Measurements from ENCODE around the gene HINT1.
"Not testable (repeated sequence)": the region's sequence is repeated elsewhere in the genome, so short reads cannot be mapped to it uniquely, and the experiment has no call there.

Gene HINT1

DNA sequence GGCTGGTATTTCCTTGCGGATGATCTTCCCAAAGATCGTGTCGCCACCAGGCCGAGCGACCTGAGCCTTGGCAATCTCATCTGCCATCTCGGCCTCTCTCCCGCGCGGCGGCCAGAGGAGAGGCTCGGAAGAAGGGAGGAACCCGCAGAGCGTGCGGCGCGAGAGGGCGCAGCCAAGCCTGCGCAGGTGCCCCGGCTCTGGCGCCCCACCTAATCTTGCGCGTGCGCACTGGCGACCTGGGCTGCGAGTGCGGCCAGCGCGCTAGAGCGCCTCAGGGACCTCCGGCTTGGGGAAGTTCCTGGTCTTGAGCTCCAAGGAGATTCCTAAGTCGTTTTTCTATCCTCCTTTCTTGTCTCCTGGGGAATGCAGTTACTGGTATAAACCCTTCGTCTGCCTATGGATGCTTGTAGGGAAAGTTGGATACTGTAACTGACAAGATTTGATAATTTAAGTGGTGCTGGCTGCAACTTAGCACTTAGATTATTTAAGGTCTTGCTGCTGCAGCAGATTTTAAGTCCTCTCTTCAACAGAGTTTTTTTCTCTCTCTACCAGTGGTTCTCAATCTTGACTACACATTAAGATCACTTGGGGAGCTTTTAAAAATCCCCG is at the start of gene HINT1:
Gene HINT1 (minus strand): TSS at position 138 of the 609 bp plus-strand sequence. CDS start 51 bp downstream, at position 87.
- peak; percentile 88 to 91 for DNase-seq (ENCODE audit: low read depth in 2 of 2)

DNA sequence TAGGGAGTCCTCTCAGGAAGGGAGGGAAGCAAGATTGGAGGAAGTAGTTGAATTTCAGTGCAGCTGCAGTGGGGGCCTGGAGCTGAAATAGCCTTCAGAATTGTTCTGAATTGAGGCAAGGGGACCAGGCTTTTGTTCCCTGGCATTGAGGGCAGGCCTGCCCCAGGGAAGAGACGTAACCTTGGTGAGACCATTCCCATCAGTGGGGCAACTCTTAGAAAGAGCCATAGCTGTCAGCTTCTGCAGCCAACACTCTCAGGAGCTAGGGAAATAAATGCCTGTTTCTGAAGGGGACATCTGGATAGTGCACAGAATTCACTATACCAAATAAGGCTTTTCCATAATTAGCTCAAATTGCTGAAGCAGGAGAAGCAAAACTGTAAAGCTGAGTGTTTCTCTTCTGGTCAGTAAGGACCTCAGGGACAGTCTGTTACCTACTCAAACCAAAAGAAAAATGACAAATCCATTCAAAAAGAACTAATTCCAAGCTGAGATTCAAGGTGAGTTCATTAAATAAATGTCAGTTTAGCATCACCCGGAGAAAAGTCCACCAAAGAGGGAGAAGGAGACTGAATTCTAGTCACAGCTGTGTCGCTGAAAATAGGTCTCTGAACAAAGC is 49.7 kb upstream of the HINT1 start:
- no peak for DNase-seq (ENCODE audit: low read depth in 2 of 2)

DNA sequence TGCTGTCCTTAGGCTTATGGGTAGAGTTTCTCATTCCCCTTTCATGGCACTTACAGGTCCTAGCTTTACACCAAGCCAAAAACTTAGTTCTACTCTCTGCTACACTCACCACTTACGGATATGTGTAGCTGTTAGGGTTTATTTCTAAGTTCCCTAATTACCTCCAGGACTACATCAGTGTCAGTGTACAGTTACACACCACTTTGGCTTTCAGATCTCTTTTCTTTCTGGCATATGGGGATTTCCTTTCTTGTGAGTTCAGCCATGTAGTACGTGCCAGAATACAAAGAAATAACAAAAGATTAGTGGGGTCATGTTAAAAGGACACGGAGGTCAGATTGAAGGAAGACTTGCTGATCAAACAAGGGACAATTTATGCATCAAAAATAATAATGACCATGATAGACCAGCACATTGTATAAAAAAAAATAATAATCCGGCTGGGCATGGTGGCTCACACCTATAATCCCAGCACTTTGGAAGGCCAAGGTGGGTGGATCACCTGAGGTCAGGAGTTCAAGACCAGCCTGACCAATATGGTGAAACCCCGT is 47.5 kb upstream of the HINT1 start:
- DNase-seq (ENCODE audit: low read depth in 2 of 2), result no peak

DNA sequence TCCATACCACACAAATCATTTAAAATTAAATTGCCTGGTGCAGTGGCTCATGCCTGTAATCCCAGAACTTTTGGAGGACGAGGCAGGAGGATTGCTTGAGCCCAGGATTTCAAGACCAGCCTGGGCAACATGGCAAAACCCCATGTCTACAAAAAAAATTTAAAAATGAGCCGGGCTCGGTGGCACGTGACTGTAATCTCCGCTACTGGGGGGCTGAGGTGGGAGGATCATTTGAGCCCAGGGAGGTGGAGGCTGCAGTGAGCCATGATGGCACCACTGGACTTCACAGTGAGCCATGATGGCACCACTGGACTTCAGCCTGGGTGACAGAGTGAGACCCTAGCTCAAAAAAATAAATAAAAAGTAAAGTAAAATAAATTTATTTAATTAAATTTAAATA is 46.6 kb upstream of the HINT1 start:
- DNase-seq (ENCODE audit: low read depth in 2 of 2), result no peak

DNA sequence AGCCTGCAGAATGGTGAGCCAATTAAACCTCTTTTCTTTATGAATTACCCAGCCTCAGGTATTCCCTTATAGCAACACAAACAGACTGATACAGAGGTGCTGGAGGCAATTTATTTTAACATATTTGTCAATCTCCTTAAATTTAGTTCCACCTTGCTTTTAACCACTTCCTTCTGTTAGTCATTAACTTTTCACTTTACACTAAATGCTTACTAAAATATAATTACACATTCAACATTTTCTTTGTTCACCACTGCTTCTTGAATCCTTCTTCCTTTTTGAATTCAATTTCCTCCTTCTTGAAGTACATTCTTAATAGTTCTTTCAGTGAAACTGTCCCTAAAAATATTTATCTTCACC is 45.1 kb upstream of the HINT1 start:
- DNase-seq (ENCODE audit: low read depth in 2 of 2), result no peak

DNA sequence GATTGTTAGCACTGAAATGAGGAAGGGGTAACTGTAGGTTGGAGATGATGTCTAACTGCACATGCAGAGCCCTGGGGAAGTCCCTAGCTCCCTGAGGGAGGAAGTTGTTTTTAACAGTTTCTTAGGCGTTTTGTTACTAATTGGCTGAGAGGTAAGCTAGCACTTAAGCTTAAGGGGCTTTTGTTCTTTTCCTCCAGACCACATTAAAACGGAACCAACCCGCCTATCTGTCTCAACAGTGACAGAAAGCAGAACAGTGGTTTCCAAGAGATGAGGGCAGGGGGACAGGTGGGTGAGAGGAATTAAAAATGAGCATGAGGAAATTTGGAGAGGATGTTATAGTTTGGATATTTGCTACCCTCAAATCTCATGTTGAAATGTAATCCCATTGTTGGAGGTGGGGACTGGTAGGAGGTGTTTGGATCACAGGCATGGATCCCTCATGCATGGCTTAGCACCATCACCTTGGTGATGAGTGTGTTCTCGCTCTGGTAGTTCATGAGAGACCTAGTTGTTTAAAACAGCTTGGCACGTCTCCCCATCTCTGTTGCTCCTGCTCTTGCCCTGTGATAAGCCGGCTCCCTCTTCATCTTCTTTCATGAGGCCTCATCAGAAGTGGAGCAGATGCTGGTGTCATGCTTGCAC is 44.6 kb upstream of the HINT1 start:
- no peak for DNase-seq (ENCODE audit: low read depth in 2 of 2)

DNA sequence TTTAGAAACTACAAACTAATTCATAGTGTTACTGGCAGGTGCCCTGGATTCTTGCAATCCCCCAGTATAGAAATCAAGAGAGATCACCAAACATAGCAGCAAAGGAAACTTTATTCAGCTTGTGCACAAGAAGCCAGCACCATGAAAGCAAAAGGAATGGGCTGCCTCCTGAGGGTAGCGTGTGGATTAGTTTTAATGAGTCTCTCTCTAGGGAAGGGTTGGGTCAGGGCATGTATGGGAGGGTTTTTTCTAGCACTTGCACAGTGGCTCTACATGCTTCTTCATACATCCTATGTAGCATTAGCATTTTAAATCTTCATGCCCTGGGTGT is 44.1 kb upstream of the HINT1 start:
- no peak for DNase-seq (ENCODE audit: low read depth in 2 of 2)

DNA sequence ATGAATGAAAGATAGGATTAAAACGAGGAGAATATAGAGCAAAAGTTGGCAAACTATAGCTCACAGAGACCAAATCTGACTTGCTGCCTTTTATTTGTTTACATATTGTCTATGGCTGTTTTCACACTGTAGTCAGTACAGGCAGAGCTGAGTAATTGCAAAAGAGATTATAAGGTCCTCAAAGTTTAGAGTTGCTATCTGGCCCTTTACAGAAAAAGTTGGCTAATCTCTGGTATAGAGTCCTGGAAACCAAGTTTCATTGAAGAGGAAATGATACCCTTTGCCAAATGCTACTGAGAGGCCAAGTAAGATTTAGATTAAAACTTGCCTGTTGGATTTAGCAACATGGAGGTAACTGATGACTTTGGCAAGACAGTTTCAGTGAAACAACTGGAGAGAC is 41.7 kb upstream of the HINT1 start:
- no peak for DNase-seq (ENCODE audit: low read depth in 2 of 2)

DNA sequence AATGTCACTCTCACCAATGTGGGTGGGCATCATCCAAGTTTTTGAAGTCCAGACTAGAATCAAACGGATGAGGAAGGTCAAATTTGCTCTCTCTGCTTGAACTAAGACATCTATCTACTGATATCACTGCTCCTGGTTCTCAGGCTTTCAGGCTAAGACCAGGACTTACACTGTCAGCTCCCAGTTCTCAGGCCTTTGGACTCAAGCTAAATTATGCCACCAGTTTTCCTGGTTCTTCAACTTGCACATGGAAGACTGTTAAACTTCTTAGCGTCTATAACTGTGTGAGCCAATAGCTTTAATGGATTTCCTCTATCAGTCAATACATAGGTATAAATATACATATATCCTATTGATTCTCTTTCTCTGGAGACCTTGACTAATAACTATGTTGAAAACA is 41.0 kb upstream of the HINT1 start:
- no peak for DNase-seq (ENCODE audit: low read depth in 2 of 2)

DNA sequence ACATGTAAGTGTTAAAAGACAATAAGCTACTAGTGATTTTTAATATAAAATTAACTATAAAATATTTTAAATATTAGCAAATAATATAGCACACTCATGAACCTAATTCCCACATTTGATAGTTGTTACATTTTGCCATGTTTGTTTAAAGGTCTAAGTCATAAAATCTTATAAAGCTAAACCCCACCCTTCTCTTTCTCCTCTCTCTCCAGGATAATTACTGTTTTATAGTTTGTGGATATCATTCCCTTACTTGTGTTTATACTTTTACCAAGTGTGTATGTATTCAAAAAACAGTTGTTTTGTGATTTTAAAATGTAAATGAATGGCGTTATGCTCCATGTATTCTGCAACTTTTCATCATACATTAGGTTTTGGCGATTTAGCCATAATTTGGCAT is 39.9 kb upstream of the HINT1 start:
- no peak for DNase-seq (ENCODE audit: low read depth in 2 of 2)

DNA sequence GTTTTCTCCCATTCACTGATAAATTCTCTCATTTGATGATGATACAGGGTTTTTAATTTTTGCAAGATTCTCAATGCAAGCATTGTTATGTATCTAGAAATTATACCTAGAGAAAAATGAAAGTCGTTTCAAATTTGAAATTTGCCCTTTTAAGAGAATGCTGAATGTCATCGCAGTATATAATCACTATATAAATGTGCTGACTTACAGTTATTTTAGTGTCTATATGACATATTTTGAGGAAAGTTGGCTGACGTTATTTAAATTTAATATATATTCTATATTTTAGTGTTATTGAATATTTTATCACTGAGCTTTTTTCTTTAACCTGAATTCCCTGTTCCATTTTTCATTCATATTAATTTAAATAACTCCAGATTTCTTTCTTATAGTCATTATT is 35.5 kb upstream of the HINT1 start:
- DNase-seq (ENCODE audit: low read depth in 2 of 2), result no peak

DNA sequence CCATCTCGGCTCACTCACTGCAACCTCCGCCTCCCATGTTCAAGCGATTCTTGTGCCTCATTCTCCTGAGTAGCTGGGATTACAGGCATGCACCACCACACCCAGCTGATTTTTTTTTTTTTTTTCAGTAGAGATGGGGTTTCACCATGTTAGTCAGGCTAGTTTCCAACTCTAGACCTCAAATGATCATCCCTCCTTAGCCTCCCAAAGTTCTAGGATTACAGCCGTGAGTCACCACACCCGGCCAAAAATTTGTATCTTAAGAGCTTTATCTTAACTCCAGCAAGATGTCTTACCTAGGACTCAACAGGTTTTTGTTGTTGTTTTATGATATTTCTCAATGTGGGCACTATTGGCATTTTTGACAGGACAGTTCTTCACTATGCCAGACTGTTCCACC is 33.6 kb upstream of the HINT1 start:
- DNase-seq (ENCODE audit: low read depth in 2 of 2), result no peak

DNA sequence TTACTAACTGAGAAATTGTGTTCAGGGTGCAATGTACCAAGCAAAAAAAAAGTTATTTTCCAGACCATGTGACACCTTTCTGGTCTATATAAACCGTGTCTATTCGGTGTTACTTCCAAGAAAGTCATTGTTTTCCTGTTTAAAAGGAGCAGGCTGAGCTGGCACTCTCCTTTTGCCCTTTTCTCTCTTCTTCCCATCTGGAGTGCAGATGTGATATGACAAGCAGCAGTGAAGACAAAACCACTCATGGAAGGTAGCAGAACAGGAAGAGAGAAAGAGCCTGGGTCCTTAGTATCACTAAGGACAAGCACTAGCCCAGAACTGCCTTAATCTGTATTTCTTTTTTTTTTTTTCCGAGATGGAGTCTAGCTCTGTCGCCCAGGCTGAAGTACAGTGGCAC is 31.3 kb upstream of the HINT1 start:
- DNase-seq (ENCODE audit: low read depth in 2 of 2), result no peak

DNA sequence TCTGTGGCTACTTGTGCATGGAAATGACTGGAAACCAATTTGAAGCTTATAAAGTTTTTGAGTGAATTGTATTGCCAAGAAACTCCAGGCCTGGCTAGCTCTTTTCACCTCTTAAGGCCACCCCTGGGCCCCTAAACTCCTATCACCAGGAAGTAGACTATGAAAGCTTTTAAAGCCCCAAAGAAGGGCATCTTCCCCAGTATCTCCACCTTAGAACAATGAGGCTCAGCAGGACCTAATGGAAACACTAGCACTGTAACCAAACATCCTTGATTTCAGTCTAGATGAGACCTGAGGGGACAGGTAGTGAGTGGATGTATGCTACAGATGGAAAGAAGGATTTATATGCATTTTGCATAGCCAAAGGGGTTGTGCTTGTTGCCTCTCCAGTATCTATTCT is 30.6 kb upstream of the HINT1 start:
- no peak for DNase-seq (ENCODE audit: low read depth in 2 of 2)

DNA sequence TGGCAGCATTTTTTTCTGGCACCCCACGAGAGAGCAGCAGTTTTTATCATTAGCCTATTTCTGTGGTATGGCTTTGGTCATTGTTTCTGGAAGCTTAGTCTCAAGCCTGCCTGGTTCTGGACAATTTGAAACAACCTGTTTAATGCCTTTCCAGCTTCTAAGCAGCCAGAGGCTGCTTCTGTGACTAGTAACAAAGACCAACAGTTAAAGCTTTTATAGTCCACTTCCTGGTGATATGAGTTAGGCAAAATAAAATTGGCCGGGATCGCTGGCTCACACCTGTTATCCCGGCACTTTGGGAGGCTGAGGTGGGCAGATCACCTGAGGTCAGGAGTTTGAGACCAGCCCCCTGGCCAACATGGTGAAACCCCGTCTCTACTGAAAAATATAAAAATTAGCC is 29.7 kb upstream of the HINT1 start:
- DNase-seq (ENCODE audit: low read depth in 2 of 2), result no peak

DNA sequence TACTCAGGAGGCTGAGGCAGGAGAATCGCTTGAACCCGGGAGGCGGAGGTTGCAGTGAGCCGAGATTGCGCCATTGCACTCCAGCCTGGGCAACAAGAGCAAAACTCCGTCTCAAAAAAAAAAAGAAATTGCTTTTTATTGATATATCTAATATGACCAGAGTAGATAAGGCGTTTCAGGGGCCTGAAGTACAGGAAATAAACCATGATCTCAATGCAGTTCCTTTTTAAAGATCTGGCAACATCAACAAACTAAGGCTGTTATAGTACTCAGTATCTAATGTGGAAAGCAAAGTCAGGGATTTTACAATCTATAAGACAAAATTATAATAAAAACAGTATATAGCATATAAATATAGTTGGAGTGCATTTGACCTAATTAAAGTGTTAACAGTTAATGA is 28.8 kb upstream of the HINT1 start:
- DNase-seq (ENCODE audit: low read depth in 2 of 2), result not testable (repeated sequence)

DNA sequence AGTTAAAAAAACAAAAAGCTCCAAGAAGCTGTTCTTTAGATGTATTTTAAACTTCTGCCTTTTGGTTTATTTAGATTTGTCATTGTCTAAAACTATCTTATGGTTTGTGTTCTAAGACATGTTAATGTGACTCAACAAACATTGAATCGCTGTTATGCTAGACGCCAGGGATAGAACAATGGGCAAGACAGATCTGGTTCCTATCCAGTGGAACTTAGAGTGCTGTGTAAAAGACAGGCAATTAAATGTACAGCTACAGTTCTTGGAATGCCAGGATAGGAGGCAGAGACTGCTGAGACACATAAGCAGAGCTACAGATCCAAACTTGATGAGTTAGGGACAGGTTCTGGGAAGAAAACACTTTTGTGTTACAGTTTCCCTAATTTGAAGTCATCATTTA is 28.1 kb upstream of the HINT1 start:
- DNase-seq (ENCODE audit: low read depth in 2 of 2), result no peak

DNA sequence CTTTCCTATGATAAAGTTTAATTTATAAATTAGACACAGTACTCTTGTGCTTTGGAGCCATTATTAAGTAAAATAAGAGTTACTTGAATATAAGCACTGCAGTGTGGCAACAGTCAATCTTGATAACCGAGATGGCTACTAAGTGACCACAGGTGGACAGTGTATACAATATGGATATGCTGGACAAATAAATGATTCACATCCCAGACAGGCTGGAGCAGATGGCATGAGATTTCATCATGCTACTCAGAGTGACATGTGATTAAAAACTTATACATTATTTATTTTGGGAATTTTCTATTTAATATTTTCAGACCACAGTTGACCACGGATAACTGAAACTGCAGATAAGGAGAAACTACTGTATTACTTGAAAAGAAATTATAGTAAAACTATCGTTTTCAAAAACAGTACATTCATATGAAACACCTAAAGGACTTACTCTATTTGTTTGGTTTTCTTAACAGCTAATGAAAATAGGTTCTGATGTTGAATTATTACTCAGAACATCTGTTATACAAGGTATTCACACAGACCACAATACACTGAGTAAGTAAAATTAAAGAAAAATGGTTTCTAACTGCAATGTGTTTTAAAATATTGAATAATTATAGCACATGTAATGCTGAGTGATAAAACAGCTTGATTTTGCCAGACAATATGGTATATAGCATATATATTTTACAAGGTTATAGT is 21.7 kb upstream of the HINT1 start:
- DNase-seq (ENCODE audit: low read depth in 2 of 2), result no peak

DNA sequence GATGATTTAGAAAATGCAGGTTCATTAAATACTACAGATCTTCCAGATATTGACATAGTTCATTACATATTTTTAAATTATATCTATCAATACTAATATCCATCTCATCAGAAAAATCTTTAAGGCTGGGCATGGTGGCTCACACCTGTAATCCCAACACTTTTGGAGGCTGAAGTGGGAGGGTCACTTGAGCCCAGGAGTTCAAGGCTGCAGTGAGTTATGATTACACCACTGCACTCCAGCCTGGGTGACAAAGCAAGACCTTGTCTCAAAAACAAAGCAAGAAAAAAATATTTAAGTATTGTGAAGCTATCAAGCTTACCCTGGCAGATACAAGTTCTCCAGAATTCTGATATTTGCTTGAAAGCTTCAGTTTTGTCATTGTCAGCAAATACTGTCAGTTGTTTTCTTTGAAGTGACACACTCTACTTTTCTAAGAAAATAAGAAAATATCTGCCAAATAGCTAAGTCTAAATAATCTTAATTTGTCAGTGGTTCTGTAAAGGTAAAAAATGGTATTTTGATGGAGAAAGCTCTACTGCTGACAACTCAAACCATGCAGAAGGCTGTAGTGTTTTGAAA is 20.6 kb upstream of the HINT1 start:
- DNase-seq (ENCODE audit: low read depth in 2 of 2), result no peak

DNA sequence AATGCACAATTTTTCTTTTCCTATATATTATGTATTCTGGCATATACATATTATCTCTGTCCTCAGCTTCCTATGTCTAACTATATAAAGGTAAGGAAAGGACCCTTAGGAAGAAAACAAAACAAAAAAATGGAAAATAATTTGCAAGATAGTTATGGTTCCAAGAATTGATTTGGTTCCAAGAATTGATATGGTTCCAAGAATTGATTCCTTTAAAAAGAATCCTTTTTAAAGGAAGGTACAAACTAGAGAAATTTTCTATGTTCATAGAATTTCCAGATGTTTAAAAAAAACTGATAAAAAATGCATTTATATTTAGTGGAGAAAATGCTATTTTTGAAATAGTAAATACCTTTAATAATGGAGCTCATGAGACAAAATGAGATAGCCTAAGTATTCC is 17.8 kb upstream of the HINT1 start:
- no peak for DNase-seq (ENCODE audit: low read depth in 2 of 2)

DNA sequence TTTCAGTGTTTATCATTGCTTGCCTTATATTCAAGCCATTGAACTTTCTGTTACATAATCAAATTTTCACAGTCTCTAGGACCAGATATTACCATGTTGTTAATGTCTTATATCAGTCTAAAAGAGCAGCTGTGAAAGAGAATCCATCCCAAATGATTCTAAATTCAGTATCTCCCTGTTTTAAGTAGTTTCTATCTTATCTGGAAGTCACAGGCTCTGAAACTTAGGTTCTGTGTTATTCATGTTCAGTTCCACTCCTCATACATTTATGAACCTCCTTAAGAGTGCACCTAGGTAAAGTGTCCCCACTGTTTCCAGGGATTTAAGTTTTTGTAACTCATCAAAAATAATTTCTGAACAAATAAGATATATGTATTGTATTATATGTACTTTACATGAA is 15.4 kb upstream of the HINT1 start:
- DNase-seq (ENCODE audit: low read depth in 2 of 2), result no peak

DNA sequence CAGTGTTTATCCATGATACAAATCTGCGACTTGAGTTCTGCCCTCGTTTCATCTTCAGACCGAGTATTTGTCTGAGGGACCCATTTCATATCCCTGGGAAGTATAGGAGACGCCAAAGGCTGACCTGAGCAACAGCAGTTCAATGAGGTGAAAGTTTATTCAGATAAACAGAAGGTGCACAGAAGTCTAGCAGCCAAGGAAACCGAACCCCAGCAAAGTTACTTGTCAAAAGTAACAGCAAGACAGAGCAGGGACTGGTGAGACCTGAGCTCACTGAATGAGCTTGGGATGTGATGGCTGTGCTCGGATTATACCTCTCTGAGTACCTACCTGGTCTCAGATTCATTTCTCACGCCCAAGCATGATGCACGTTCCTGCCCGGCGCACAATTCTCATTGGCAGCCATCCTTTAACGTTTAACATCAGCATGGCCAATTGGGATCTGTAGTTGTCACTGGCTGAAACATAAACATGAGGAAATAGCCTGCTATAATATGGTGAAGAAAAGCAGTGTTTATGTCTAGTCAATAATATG is 6.3 kb upstream of the HINT1 start:
- DNase-seq (ENCODE audit: low read depth in 2 of 2), result no peak
